Measurements from ENCODE around the gene DENND1A.

DNA sequence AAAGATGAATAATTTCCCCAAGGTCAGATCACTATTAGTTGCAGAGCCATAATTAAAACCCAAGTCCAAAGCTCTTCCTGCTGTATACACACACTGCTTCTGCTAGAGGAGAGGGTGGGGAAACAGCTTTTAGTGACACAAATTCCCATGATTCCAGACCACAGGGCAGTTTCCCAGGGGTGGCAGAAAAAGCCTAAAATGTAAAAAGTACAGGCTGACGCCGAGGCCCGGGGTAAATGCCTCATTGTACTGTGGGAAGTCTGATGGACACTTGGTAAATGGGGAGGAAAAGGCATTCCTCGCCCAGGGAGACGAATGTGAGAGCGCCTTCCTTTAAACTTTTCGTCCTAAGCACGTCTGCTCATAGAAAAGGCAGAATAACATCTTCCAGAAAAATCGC lies 65.7 kb downstream of the DENND1A start:
- no peak for TF ChIP-seq CTCF (IDR thresholded peaks at IDR 0.05)
- no peak for TF ChIP-seq POLR2A (IDR thresholded peaks at IDR 0.05)
- no peak for TF ChIP-seq EP300 (IDR thresholded peaks at IDR 0.05)
